ENCODE measurements around the gene CEBPA. TPM values are rescaled to one million over a fixed set of nuclear protein-coding genes. Genes with fewer than 3 reads are reported as not detected.

The CEBPA gene
- total and polyA plus RNA-seq, 8 donors, result 4.4 to 18.7 (median 8.2) TPM

DNA sequence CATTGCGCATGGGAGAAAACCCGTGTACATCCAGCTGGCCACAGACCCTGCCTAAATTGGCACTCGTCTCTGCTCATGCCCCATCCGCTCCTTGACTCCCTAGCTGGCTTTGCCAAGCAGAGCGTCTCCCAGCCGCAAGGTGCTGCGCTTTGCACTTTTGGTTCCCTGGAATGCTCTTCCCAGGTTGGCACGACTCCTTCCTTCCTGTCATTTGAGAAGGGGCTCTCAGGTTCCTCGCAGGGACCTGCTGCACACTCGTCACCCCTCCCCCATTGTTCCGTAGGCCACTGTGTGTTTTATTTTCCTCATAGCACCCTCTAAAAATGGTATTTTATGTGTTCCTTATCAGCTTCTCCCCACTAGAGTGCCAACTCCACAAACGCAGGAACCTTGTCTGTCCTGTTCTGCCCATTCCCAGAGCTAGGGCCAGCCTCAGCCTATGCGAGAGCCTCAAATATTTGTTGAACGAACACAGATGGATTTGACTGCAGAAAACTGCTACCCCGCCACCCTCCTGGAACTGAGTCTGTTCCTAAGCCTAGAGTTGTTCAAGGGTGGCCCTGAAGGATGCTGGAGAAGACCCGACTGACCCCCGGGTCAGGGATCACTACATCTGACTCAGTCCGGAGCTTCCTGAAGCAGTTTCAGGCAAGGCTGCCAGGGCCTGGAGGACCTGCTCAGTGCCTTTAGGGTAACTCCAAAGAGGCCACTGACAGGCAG lies 8.4 kb upstream of the CEBPA start:
- TF ChIP-seq, protein P1, sequence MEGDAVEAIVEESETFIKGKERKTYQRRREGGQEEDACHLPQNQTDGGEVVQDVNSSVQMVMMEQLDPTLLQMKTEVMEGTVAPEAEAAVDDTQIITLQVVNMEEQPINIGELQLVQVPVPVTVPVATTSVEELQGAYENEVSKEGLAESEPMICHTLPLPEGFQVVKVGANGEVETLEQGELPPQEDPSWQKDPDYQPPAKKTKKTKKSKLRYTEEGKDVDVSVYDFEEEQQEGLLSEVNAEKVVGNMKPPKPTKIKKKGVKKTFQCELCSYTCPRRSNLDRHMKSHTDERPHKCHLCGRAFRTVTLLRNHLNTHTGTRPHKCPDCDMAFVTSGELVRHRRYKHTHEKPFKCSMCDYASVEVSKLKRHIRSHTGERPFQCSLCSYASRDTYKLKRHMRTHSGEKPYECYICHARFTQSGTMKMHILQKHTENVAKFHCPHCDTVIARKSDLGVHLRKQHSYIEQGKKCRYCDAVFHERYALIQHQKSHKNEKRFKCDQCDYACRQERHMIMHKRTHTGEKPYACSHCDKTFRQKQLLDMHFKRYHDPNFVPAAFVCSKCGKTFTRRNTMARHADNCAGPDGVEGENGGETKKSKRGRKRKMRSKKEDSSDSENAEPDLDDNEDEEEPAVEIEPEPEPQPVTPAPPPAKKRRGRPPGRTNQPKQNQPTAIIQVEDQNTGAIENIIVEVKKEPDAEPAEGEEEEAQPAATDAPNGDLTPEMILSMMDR (IDR thresholded peaks at IDR 0.05), result no peak
- FAIRE-seq (no peak), DNase-seq (peak; percentile 59 to 74 (median 71)), ATAC-seq (peak; percentile 71 to 83 (median 78))
- Histone ChIP-seq H3K9me3 (no peaks in the 10 kb centered on the region), H3K4me3 (peak overlapping the region in 1 of 4 donors; percentile 11), H3K27ac (peak overlapping the region; percentile 24 to 70 (median 56)), H3K4me1 (peaks cover 7 to 28% (median 16%) of the 10 kb centered on the region in 3 donors), H3K36me3 (no peaks in the 10 kb centered on the region), H3K27me3 (no peaks in the 10 kb centered on the region)
- intact Hi-C loops (cut with DNase I), result no loop called here
- WGBS, 2 donors, result 12 to 17% methylated on average over 18 of the region's 18 CpGs

- Histone ChIP-seq H3K27me3 (no peaks in the 10 kb centered on the region), H3K27ac (peak overlapping the region in 1 of 4 donors; percentile 59), H3K9me3 (no peaks in the 10 kb centered on the region), H3K36me3 (no peaks in the 10 kb centered on the region), H3K4me1 (peaks cover 14 to 37% (median 20%) of the 10 kb centered on the region in 3 donors), H3K4me3 (no peak overlapping the region)
- ATAC-seq, result no peak
- intact Hi-C loops (cut with DNase I), result no loop called here
- TF ChIP-seq, protein P1 (IDR thresholded peaks at IDR 0.05), result no peak
- FAIRE-seq, result no peak
- WGBS, 2 donors, result 76 to 85% methylated on average over 9 to 10 of the region's 10 CpGs
- peak in 2 of 6 donors; percentile 33 to 71 for DNase-seq
Observed at GRCh38 chr19:33309826-33310225, 7.5 kb upstream of the CEBPA start.

GRCh38 chr19:33306853-33307792 lies 4.8 kb upstream of the CEBPA start:
- H3K4me1 ChIP-seq, result peaks cover 22 to 43% (median 29%) of the 10 kb centered on the region in 3 donors
- H3K4me3 ChIP-seq, result no peak overlapping the region
- DNase-seq (peak in 5 of 6 donors; percentile 62 to 84 (median 78)), FAIRE-seq (no peak), ATAC-seq (peak in 3 of 4 donors; percentile 25 to 42 (median 40))
- intact Hi-C loops (cut with DNase I), result no loop called here
- WGBS, 2 donors, result 50 to 53% methylated on average over 12 of the region's 12 CpGs
- no peaks in the 10 kb centered on the region for H3K36me3 ChIP-seq
- TF ChIP-seq, protein P1 (IDR thresholded peaks at IDR 0.05), result no peak
- peak overlapping the region in 2 of 4 donors; percentile 33 to 50 for H3K27ac ChIP-seq
- no peaks in the 10 kb centered on the region for H3K9me3 ChIP-seq
- H3K27me3 ChIP-seq, result no peaks in the 10 kb centered on the region

- intact Hi-C loops (cut with DNase I), result no loop called here
- Histone ChIP-seq H3K27ac (no peak overlapping the region), H3K27me3 (no peaks in the 10 kb centered on the region), H3K9me3 (no peaks in the 10 kb centered on the region), H3K36me3 (no peaks in the 10 kb centered on the region), H3K4me1 (peaks cover 19 to 40% (median 26%) of the 10 kb centered on the region in 3 donors), H3K4me3 (no peak overlapping the region)
- ATAC-seq (no peak), DNase-seq (no peak), FAIRE-seq (no peak)
- 75 to 77% methylated on average over 5 of the region's 5 CpGs for WGBS, 2 donors
- TF ChIP-seq, protein P1 (IDR thresholded peaks at IDR 0.05), result no peak
Observed at GRCh38 chr19:33306191-33306590, 3.9 kb upstream of the CEBPA start.
